Fibroblast of lung (primary cell): ENCODE results near the gene KIAA2012. TPM values are rescaled to one million over a fixed set of nuclear protein-coding genes. Genes with fewer than 3 reads are reported as not detected.

Experiments
- DNase-seq, 2 donors: peaks; one replicate each; pipeline versions ENCODE4 v3.0.0 to v3.0.0-alpha.2; 2010; ENCODE audit warnings: low read depth in 2 of 2
- H2AFZ ChIP-seq: 2 replicates; pipeline ENCODE4 v1.5.1; 2012; ENCODE audit warnings: low read length, control low read depth, inconsistent platforms
- H3K27ac ChIP-seq: 2 replicates; pipeline ENCODE4 v1.5.1; 2011; ENCODE audit warnings: low read length, control low read depth; ENCODE audit not compliant: insufficient read depth
- H3K27me3 ChIP-seq: 2 replicates; pipeline ENCODE4 v1.5.1; 2011; ENCODE audit warnings: mild to moderate bottlenecking, low read length; ENCODE audit not compliant: control insufficient read depth, insufficient read depth
- H3K36me3 ChIP-seq: 2 replicates; pipeline ENCODE4 v1.5.1; 2011; ENCODE audit warnings: low read length; ENCODE audit not compliant: control insufficient read depth, insufficient read depth
- H3K4me1 ChIP-seq: 2 replicates; pipeline ENCODE4 v1.5.1; 2011; ENCODE audit warnings: low read length; ENCODE audit not compliant: control insufficient read depth, insufficient read depth; ENCODE audit errors: extremely low read depth
- H3K4me2 ChIP-seq: 2 replicates; pipeline ENCODE4 v1.5.1; 2011; ENCODE audit warnings: low read length, control low read depth; ENCODE audit not compliant: insufficient read depth; ENCODE audit errors: extremely low read depth
- H3K4me3 ChIP-seq, 4 experiments: fragments of 200-600 bp in 1 of 4; sonication (generic) in 1 of 4; replicated peaks in 1 of 4; 2 replicates each; pipeline ENCODE4 v1.5.1; 2011 to 2016; ENCODE audit warnings: low read length in 4 of 4, low read depth in 3 of 4, mild to moderate bottlenecking in 3 of 4, control low read depth in 2 of 4, inconsistent platforms in 1 of 4, mixed read lengths in 1 of 4; ENCODE audit not compliant: insufficient read depth in 1 of 4; ENCODE audit errors: control extremely low read depth in 1 of 4
- H3K79me2 ChIP-seq: 2 replicates; pipeline ENCODE4 v1.5.1; 2012; ENCODE audit warnings: mild to moderate bottlenecking, low read length, inconsistent platforms; ENCODE audit not compliant: control insufficient read depth, insufficient read depth
- H3K9ac ChIP-seq: 2 replicates; pipeline ENCODE4 v1.5.1; 2011; ENCODE audit warnings: mild to moderate bottlenecking, low read length, control low read depth; ENCODE audit not compliant: insufficient read depth
- H3K9me3 ChIP-seq: 2 replicates; pipeline ENCODE4 v1.5.1; 2012; ENCODE audit warnings: low read depth, low read length; ENCODE audit not compliant: control insufficient read depth, insufficient read depth
- H4K20me1 ChIP-seq: 2 replicates; pipeline ENCODE4 v1.5.1; 2011; ENCODE audit warnings: low read length; ENCODE audit not compliant: control insufficient read depth, insufficient read depth; ENCODE audit errors: extremely low read depth
- CTCF ChIP-seq, 2 donors: IDR thresholded peaks in 1 of 2; conservative IDR thresholded peaks in 1 of 2; 1 replicate in 1 of 2; 2 replicates in 1 of 2; pipeline ENCODE4 v1.5.1; 2011 to 2012; ENCODE audit warnings: low read length in 2 of 2, control low read depth in 1 of 2, inconsistent platforms in 1 of 2, low read depth in 1 of 2, mild to moderate bottlenecking in 1 of 2
- EZH2 ChIP-seq: IDR thresholded peaks from 2 replicates; pipeline ENCODE4 v1.5.1; 2012; ENCODE audit warnings: low read length, control low read depth, mild to moderate bottlenecking; ENCODE audit errors: missing control alignments
- polyA plus RNA-seq, 2 donors: library from polyadenylated mRNA; depleted of rRNA in 1 of 2; stranded (reverse) in 1 of 2; unstranded in 1 of 2; fragments of >200 nt; gene quantifications; 2 replicates each; pipeline ENCODE4 v1.2.1, GENCODE V29; 2011 to 2012; ENCODE audit warnings: missing spikeins in 1 of 2
- total RNA-seq: library from RNA; depleted of rRNA; stranded (reverse); fragments of >200 nt; gene quantifications from 2 replicates; pipeline ENCODE4 v1.2.1, GENCODE V29; 2014

KIAA2012 gene
- total and polyA plus RNA-seq, 2 donors (not counting 1 experiment from before 2014, with no cell fraction given): 0.09 TPM; not detected in 1

DNA sequence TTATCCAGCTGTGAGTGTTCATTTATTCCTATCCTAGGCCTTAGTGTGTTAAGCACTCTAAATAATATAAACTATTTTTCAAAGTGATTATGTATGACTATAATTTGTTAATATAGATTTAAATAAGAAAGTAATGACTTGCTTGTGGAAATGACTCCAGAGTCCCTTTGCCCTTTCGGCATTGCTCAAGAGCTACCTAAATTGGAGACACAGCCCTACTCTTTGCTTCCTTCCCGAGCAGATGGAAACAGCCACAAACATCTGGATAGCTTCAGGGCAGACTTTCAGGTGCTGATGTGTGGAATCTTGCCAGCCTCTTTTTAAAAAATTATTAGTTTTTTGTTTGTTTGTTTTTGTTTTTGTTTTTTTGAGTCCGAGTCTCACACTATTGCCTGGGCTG, 121.4 kb downstream of the KIAA2012 start:
- Histone ChIP-seq H2AFZ (no peak overlapping the region), H3K27ac (no peak overlapping the region), H3K27me3 (no peaks in the 10 kb centered on the region), H4K20me1 (no peaks in the 10 kb centered on the region), H3K79me2 (no peaks in the 10 kb centered on the region), H3K4me3 (no peak overlapping the region), H3K9ac (no peak overlapping the region), H3K4me1 (no peaks in the 10 kb centered on the region), H3K36me3 (no peaks in the 10 kb centered on the region), H3K4me2 (no peak overlapping the region), H3K9me3 (no peaks in the 10 kb centered on the region)
- no peak for TF ChIP-seq CTCF (conservative IDR thresholded peaks at IDR 0.05 in 1 of 2, IDR thresholded peaks at IDR 0.05 in 1 of 2; ENCODE audit: low read depth in 1 of 2, low read length in 2 of 2)
- no peak for TF ChIP-seq EZH2
- DNase-seq: no peak

DNA sequence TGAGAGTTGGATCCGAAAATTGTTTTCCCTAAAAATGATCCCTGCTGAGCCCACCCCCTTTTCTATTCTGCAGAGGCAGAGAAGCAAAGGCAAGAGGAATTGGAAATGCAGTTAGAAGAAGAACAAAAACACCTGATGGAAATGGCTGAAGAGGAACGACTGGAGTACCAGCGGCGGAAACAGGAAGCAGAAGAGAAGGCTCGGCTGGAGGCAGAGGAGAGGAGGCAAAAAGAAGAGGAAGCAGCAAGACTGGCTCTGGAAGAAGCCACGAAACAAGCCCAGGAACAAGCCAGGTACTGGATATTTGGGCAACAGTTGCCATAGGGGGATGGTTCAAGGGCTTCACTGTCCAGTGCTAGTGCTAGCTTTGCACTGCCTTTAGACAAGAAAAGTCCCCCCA, 123.7 kb downstream of the KIAA2012 start:
- H2AFZ ChIP-seq: no peak overlapping the region
- no peaks in the 10 kb centered on the region for H3K4me1 ChIP-seq
- H3K9ac ChIP-seq: no peak overlapping the region
- no peak overlapping the region for H3K4me3 ChIP-seq
- H3K27me3 ChIP-seq: no peaks in the 10 kb centered on the region
- TF ChIP-seq CTCF (conservative IDR thresholded peaks at IDR 0.05 in 1 of 2, IDR thresholded peaks at IDR 0.05 in 1 of 2; ENCODE audit: low read depth in 1 of 2, low read length in 2 of 2): no peak
- H4K20me1 ChIP-seq: no peaks in the 10 kb centered on the region
- no peaks in the 10 kb centered on the region for H3K79me2 ChIP-seq
- H3K27ac ChIP-seq: no peak overlapping the region
- H3K36me3 ChIP-seq: no peaks in the 10 kb centered on the region
- no peak for DNase-seq
- H3K9me3 ChIP-seq: no peaks in the 10 kb centered on the region
- no peak overlapping the region for H3K4me2 ChIP-seq

GRCh38 chr2:202201220-202202160, 128.4 kb downstream of the KIAA2012 start:
- no peak overlapping the region for H3K4me3 ChIP-seq
- H3K9me3 ChIP-seq: no peaks in the 10 kb centered on the region
- no peak overlapping the region for H2AFZ ChIP-seq
- H3K4me2 ChIP-seq: no peak overlapping the region
- H3K79me2 ChIP-seq: no peaks in the 10 kb centered on the region
- H3K27me3 ChIP-seq: no peaks in the 10 kb centered on the region
- no peak for DNase-seq
- no peaks in the 10 kb centered on the region for H3K36me3 ChIP-seq
- no peak overlapping the region for H3K27ac ChIP-seq
- no peak for TF ChIP-seq CTCF (conservative IDR thresholded peaks at IDR 0.05 in 1 of 2, IDR thresholded peaks at IDR 0.05 in 1 of 2; ENCODE audit: low read depth in 1 of 2, low read length in 2 of 2)
- TF ChIP-seq EZH2: no peak
- H3K9ac ChIP-seq: no peak overlapping the region
- H4K20me1 ChIP-seq: no peaks in the 10 kb centered on the region
- no peaks in the 10 kb centered on the region for H3K4me1 ChIP-seq
